Peyer's patch (tissue), 4 donors: ENCODE measurements around the gene RASAL2.

ENCODE experiments used
- CTCF ChIP-seq, 6 experiments: fragments of 450-650 bp in 4 of 6; fragments of 200-600 bp in 2 of 6; sonication (generic) in 1 of 6; IDR thresholded peaks; one replicate each; pipeline ENCODE4 v1.5.1; 2017 to 2019; ENCODE audit warnings: antibody characterized with exemption in 6 of 6, mild to moderate bottlenecking in 3 of 6, moderate library complexity in 1 of 6
- POLR2A ChIP-seq, 2 donors: fragments of 450-650 bp; IDR thresholded peaks; one replicate each; pipeline ENCODE4 v1.5.1; 2017; ENCODE audit warnings: antibody characterized with exemption in 2 of 2, mild to moderate bottlenecking in 2 of 2, moderate library complexity in 2 of 2

- TF ChIP-seq POLR2A (IDR thresholded peaks at IDR 0.05) = no peak
- TF ChIP-seq CTCF (IDR thresholded peaks at IDR 0.05) = no peak
These were observed 56.7 kb downstream of the RASAL2 start for GRCh38 chr1:178150610-178151009.
